LNCAP (cell line): ENCODE measurements around the gene ABCB10.

ENCODE experiments used
- TF ChIP-seq, protein P1 (sequence below): fragments of 450-650 bp; IDR thresholded peaks from 2 replicates; pipeline ENCODE4 v1.5.1; 2017; ENCODE audit warnings: mild to moderate bottlenecking

ABCB10 gene

GRCh38 chr1:229558460-229559335 is at the start of gene ABCB10:
Gene ABCB10, minus strand, starts transcription at chr1:229558707. Its CDS starts 55 bp downstream, at chr1:229558652.
- TF ChIP-seq, protein P1, sequence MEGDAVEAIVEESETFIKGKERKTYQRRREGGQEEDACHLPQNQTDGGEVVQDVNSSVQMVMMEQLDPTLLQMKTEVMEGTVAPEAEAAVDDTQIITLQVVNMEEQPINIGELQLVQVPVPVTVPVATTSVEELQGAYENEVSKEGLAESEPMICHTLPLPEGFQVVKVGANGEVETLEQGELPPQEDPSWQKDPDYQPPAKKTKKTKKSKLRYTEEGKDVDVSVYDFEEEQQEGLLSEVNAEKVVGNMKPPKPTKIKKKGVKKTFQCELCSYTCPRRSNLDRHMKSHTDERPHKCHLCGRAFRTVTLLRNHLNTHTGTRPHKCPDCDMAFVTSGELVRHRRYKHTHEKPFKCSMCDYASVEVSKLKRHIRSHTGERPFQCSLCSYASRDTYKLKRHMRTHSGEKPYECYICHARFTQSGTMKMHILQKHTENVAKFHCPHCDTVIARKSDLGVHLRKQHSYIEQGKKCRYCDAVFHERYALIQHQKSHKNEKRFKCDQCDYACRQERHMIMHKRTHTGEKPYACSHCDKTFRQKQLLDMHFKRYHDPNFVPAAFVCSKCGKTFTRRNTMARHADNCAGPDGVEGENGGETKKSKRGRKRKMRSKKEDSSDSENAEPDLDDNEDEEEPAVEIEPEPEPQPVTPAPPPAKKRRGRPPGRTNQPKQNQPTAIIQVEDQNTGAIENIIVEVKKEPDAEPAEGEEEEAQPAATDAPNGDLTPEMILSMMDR = peak; percentile 95

GRCh38 chr1:229607370-229607769 is 48.9 kb upstream of the ABCB10 start:
- TF ChIP-seq, protein P1 = no peak

- TF ChIP-seq, protein P1 = no peak
These were observed 45.0 kb upstream of the ABCB10 start for GRCh38 chr1:229603371-229604005.

DNA sequence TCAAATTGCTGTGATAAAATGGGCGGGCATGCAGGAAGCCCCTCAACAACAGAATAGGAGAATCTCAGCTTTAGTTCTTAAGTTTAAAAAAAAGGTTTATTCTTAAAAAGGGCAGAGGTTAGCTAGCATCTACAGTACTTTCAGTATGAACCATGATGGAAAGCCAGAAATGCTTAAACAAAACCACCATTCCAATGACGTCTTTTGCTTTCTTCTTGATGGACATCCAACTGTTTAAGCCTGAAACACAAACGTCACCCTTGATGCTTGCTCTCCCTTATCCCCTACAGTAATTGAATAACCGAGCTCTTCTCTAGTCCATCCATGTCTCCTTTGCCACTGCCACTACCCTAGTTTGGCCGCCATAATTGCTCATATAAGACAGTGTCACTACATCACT is 41.7 kb upstream of the ABCB10 start:
- TF ChIP-seq, protein P1 = no peak

- TF ChIP-seq, protein P1 = no peak
These were observed 40.9 kb upstream of the ABCB10 start for GRCh38 chr1:229599218-229599954.

- TF ChIP-seq, protein P1 = no peak
These were observed 39.4 kb upstream of the ABCB10 start for GRCh38 chr1:229597877-229598276.

DNA sequence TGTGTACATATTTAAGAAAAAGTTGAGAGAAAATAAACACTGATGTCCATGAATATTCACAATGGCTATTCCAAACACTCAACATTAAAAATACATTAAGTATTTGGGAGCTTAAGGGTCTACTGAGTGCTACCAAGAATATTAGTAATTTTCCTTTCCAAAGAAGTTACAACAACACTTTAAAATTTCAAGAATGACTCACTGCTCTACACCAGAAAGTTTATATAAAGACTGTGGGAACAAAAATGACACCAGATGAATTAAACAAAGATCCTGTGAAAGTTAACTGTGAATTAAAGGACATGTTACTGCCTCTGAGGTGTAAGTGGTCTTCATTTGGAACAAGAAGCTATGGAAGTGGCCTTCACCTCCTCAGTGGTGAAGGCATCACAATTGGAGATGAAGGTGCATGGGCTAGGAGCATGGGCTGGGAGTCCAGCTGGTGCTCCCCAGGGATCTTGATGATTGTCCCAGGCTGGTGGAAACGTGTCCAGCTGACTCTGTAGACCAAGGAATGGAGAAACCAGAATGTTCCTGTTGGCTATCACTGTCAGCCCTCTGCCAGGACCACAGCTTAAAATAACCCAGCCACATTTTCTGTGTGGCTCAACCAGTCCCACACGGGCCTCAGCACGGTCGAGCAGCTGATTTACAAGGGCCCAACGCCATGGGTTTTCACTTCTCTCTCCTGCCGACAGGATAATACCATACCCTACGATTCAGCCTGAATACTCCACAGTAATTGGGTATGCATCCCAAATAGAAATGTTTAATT is 38.6 kb upstream of the ABCB10 start:
- TF ChIP-seq, protein P1 = no peak
